GM23248 (cell line): ENCODE data around the gene TBC1D22A.

ENCODE experiments used
- EZH2 ChIP-seq: fragments of 200-600 bp; sonication (generic); IDR thresholded peaks from 2 replicates; pipeline ENCODE4 v1.6.1; 2018; ENCODE audit warnings: antibody characterized with exemption, mild to moderate bottlenecking; ENCODE audit not compliant: insufficient read depth, poor library complexity, severe bottlenecking
- EZH2phosphoT487 ChIP-seq: fragments of 200-600 bp; sonication (generic); IDR thresholded peaks from 2 replicates; pipeline ENCODE4 v1.6.1; 2018; ENCODE audit warnings: antibody characterized with exemption, moderate library complexity, mild to moderate bottlenecking, low read depth; ENCODE audit not compliant: insufficient read depth

- TF ChIP-seq EZH2 = no peak
- no peak for TF ChIP-seq EZH2phosphoT487
These were observed 327.5 kb downstream of the TBC1D22A start for GRCh38 chr22:47089796-47090460.
